ENCODE results near the gene PLXNB2. TPM values are rescaled to one million over a fixed set of nuclear protein-coding genes. Genes with fewer than 3 reads are reported as not detected.
A peak's percentile ranks its signal among the peaks of the same experiment; 100 is the strongest.

Gene PLXNB2
- total and polyA plus RNA-seq, 11 donors, result 35.1 to 139 (median 53.0) TPM

GRCh38 chr22:50318356-50318697 lies 10.9 kb upstream of the PLXNB2 start:
- Histone ChIP-seq H3K4me3 (no peak overlapping the region), H3K9me3 (no peaks in the 10 kb centered on the region), H3K36me3 (no peaks in the 10 kb centered on the region), H3K4me1 (peaks cover 0 to 20% (median 1%) of the 10 kb centered on the region in 12 donors), H3K27ac (no peak overlapping the region), H3K27me3 (no peaks in the 10 kb centered on the region)
- TF ChIP-seq POLR2A (IDR thresholded peaks at IDR 0.05) (no peak), CTCF (IDR thresholded peaks at IDR 0.05) (no peak)
- WGBS, 4 donors, result 70 to 100% (median 89%) methylated on average over 1 to 7 of the region's 7 CpGs
- no peak for DNase-seq
- intact Hi-C loops (cut with DNase I), result no loop called here
- ATAC-seq, result no peak

GRCh38 chr22:50317674-50318073 lies 10.2 kb upstream of the PLXNB2 start:
- WGBS, 4 donors, result 94 to 100% (median 95%) methylated on average over 2 to 7 of the region's 7 CpGs
- intact Hi-C loops (cut with DNase I), result no loop called here
- H3K27me3 ChIP-seq, result no peaks in the 10 kb centered on the region
- H3K36me3 ChIP-seq, result no peaks in the 10 kb centered on the region
- no peak overlapping the region for H3K4me3 ChIP-seq
- H3K9me3 ChIP-seq, result no peaks in the 10 kb centered on the region
- no peak for TF ChIP-seq CTCF (IDR thresholded peaks at IDR 0.05)
- TF ChIP-seq POLR2A (IDR thresholded peaks at IDR 0.05), result no peak
- H3K4me1 ChIP-seq, result peaks cover 0 to 20% (median 1%) of the 10 kb centered on the region in 12 donors
- DNase-seq (peak in 1 of 5 donors; percentile 15), ATAC-seq (no peak)
- H3K27ac ChIP-seq, result no peak overlapping the region

GRCh38 chr22:50317178-50317577 lies 9.7 kb upstream of the PLXNB2 start:
- ATAC-seq, result no peak
- Histone ChIP-seq H3K36me3 (no peaks in the 10 kb centered on the region), H3K4me1 (peaks cover 0 to 20% (median 1%) of the 10 kb centered on the region in 12 donors), H3K4me3 (no peak overlapping the region), H3K27me3 (no peaks in the 10 kb centered on the region), H3K27ac (no peak overlapping the region), H3K9me3 (no peaks in the 10 kb centered on the region)
- DNase-seq, result no peak
- WGBS, 4 donors, result 89 to 98% (median 96%) methylated on average over 3 to 9 of the region's 9 CpGs
- no peak for TF ChIP-seq CTCF (IDR thresholded peaks at IDR 0.05)
- no peak for TF ChIP-seq POLR2A (IDR thresholded peaks at IDR 0.05)
- intact Hi-C loops (cut with DNase I), result no loop called here

GRCh38 chr22:50316114-50317065 lies 8.9 kb upstream of the PLXNB2 start:
- TF ChIP-seq POLR2A (IDR thresholded peaks at IDR 0.05) (no peak), CTCF (IDR thresholded peaks at IDR 0.05) (no peak)
- ATAC-seq (no peak), DNase-seq (peak in 1 of 5 donors; percentile 21)
- no peak overlapping the region for H3K4me3 ChIP-seq
- intact Hi-C loops (cut with DNase I), result no loop called here
- peaks cover 0 to 20% (median 1%) of the 10 kb centered on the region in 12 donors for H3K4me1 ChIP-seq
- H3K9me3 ChIP-seq, result no peaks in the 10 kb centered on the region
- H3K27me3 ChIP-seq, result no peaks in the 10 kb centered on the region
- H3K27ac ChIP-seq, result no peak overlapping the region
- 86 to 90% (median 88%) methylated on average over 20 to 33 of the region's 45 CpGs for WGBS, 4 donors
- no peaks in the 10 kb centered on the region for H3K36me3 ChIP-seq

Data from heart left ventricle (tissue), 16 donors.